Prostate gland (tissue), 2 donors: ENCODE data around the gene GALNT2.

Experiments used
- POLR2A ChIP-seq: fragments of 450-650 bp; IDR thresholded peaks from one replicate; pipeline ENCODE4 v1.6.1; 2016; ENCODE audit warnings: antibody characterized with exemption, mild to moderate bottlenecking
- POLR2AphosphoS5 ChIP-seq: sonication (generic); formaldehyde crosslinking; IDR thresholded peaks from one replicate; pipeline ENCODE4 v1.6.1; 2017; ENCODE audit warnings: antibody characterized with exemption
- TF ChIP-seq, protein P1 (sequence below), 4 experiments: fragments of 200-600 bp in 2 of 4; fragments of 450-650 bp in 2 of 4; sonication (generic) in 2 of 4; IDR thresholded peaks; 1 replicate in 3 of 4; 2 replicates in 1 of 4; pipeline ENCODE4 v1.5.1; 2016 to 2019; ENCODE audit warnings: antibody characterized with exemption in 4 of 4, mild to moderate bottlenecking in 2 of 4, moderate library complexity in 2 of 4

DNA sequence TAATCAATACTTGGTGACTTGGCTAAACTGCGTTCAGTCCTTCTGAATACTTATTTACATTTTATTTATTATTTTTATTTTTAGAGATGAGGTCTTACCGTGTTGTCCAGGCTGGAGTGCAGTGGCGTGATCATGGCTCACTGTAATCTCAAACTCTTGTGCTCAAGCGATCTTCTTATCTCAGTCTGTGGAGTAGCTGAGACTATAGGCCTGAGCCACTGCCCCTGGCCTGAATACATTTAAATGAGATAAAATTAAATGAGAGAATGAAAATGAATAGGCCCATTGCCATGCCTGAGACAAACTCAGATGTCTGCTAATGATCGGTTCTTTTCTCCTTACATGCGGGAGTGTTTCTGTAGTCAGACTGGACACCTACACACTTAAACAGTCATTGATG lies 86.0 kb downstream of the GALNT2 start:
- TF ChIP-seq, protein P1, sequence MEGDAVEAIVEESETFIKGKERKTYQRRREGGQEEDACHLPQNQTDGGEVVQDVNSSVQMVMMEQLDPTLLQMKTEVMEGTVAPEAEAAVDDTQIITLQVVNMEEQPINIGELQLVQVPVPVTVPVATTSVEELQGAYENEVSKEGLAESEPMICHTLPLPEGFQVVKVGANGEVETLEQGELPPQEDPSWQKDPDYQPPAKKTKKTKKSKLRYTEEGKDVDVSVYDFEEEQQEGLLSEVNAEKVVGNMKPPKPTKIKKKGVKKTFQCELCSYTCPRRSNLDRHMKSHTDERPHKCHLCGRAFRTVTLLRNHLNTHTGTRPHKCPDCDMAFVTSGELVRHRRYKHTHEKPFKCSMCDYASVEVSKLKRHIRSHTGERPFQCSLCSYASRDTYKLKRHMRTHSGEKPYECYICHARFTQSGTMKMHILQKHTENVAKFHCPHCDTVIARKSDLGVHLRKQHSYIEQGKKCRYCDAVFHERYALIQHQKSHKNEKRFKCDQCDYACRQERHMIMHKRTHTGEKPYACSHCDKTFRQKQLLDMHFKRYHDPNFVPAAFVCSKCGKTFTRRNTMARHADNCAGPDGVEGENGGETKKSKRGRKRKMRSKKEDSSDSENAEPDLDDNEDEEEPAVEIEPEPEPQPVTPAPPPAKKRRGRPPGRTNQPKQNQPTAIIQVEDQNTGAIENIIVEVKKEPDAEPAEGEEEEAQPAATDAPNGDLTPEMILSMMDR (IDR thresholded peaks at IDR 0.05), result no peak
- TF ChIP-seq POLR2A (no peak), POLR2AphosphoS5 (no peak)
